Karpas-422 (cell line): ENCODE data around the gene ZNF484. TPM values are rescaled to one million over a fixed set of nuclear protein-coding genes. Genes with fewer than 3 reads are reported as not detected.
"Not testable (repeated sequence)": the region's sequence is repeated elsewhere in the genome, so short reads cannot be mapped to it uniquely, and the experiment has no call there.

ENCODE experiments used
- DNase-seq: peaks from one replicate; pipeline ENCODE4 v3.0.0-alpha.2; 2015
- H2AFZ ChIP-seq: fragments of 200-600 bp; sonication (generic); 2 replicates; pipeline ENCODE4 v1.6.1; 2014; ENCODE audit warnings: antibody characterized with exemption, low read length, mixed read lengths
- H3K27ac ChIP-seq: fragments of 200-600 bp; sonication (generic); 2 replicates; pipeline ENCODE4 v1.5.1; 2014; ENCODE audit warnings: mild to moderate bottlenecking, low read length, moderate library complexity
- H3K27me3 ChIP-seq: fragments of 200-600 bp; sonication (generic); 2 replicates; pipeline ENCODE4 v1.6.1; 2014; ENCODE audit warnings: low read length, mixed read lengths
- H3K36me3 ChIP-seq: fragments of 200-600 bp; sonication (generic); 2 replicates; pipeline ENCODE4 v1.6.1; 2014; ENCODE audit warnings: low read length, mixed read lengths; ENCODE audit not compliant: insufficient read depth
- H3K4me1 ChIP-seq: fragments of 200-600 bp; sonication (generic); 2 replicates; pipeline ENCODE4 v1.6.1; 2014; ENCODE audit warnings: mild to moderate bottlenecking, low read length, mixed read lengths
- H3K4me2 ChIP-seq: fragments of 200-600 bp; sonication (generic); 2 replicates; pipeline ENCODE4 v1.6.1; 2014; ENCODE audit warnings: low read length, low read depth, mild to moderate bottlenecking; ENCODE audit not compliant: poor library complexity, severe bottlenecking
- H3K4me3 ChIP-seq: fragments of 200-600 bp; sonication (generic); 2 replicates; pipeline ENCODE4 v1.5.1; 2014; ENCODE audit warnings: mild to moderate bottlenecking, antibody characterized with exemption, low read length, mixed read lengths
- H3K79me2 ChIP-seq: fragments of 200-600 bp; sonication (generic); 2 replicates; pipeline ENCODE4 v1.6.1; 2014; ENCODE audit warnings: mild to moderate bottlenecking, low read length, mixed read lengths
- H3K9ac ChIP-seq: fragments of 200-600 bp; sonication (generic); 2 replicates; pipeline ENCODE4 v1.6.0; 2014; ENCODE audit warnings: low read length
- H3K9me2 ChIP-seq: fragments of 200-600 bp; sonication (generic), shearing (Covaris generic); replicated peaks from 2 replicates; pipeline ENCODE4 v1.6.0; 2014; ENCODE audit warnings: mild to moderate bottlenecking, low read length, moderate library complexity; ENCODE audit not compliant: insufficient read depth
- H3K9me3 ChIP-seq: fragments of 300-700, 200-600 bp; sonication (generic); 2 replicates; pipeline ENCODE4 v1.6.1; 2014; ENCODE audit warnings: low read length, mixed read lengths
- H4K20me1 ChIP-seq: fragments of 200-600 bp; sonication (generic); 2 replicates; pipeline ENCODE4 v1.6.1; 2014; ENCODE audit warnings: mild to moderate bottlenecking, antibody characterized with exemption, low read length, low read depth; ENCODE audit not compliant: insufficient read depth
- total RNA-seq: library from RNA; depleted of rRNA; stranded (reverse); fragments of >200 nt; shearing (Covaris generic); gene quantifications from 2 replicates; pipeline ENCODE4 v1.2.3, GENCODE V29; 2014; ENCODE audit warnings: low replicate concordance

The ZNF484 gene
- total RNA-seq, 1 experiment from 2014 or later: 17.3 TPM

DNA sequence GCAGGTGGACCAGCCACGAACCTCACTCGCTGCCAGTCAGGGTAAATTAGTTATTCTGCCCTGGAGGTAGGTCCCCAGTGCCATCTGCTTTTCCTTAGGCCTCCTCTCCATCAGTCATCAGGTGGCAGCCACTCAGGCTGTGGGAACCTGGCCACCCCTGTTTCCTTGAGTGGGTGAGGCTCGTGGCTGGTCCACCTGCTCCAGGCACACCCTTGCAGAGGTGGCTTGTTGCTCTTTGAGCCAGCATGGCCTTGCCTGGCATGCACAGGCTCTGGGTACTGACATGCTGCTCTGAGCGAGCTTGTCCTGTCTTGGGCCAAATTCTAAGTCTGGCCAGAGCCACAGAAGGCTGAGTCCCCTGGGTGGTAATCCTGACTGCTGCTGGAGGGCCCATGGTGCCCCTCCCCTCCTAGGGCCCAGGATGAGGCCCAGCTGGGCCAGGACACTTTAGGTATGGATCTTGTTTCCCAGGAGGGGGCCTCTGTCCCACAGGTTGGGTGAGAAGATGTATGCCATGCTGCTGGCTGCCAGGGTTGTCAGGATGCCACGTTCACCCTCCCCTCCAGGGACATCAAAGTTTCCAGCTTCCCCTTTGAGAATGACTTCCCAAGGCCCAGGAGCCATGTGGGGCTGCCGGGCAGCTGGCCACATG, 17.0 kb upstream of the ZNF484 start:
- no peak for DNase-seq
- no peaks in the 10 kb centered on the region for H3K36me3 ChIP-seq
- H3K9me2 ChIP-seq: no peaks in the 10 kb centered on the region
- H2AFZ ChIP-seq: no peak overlapping the region
- H3K4me3 ChIP-seq: no peak overlapping the region
- no peak overlapping the region for H3K4me2 ChIP-seq
- H3K27ac ChIP-seq: no peak overlapping the region
- H3K9ac ChIP-seq: no peak overlapping the region
- H4K20me1 ChIP-seq: no peaks in the 10 kb centered on the region
- H3K4me1 ChIP-seq: no peaks in the 10 kb centered on the region
- H3K9me3 ChIP-seq: no peaks in the 10 kb centered on the region
- no peaks in the 10 kb centered on the region for H3K27me3 ChIP-seq
- H3K79me2 ChIP-seq: no peaks in the 10 kb centered on the region

DNA sequence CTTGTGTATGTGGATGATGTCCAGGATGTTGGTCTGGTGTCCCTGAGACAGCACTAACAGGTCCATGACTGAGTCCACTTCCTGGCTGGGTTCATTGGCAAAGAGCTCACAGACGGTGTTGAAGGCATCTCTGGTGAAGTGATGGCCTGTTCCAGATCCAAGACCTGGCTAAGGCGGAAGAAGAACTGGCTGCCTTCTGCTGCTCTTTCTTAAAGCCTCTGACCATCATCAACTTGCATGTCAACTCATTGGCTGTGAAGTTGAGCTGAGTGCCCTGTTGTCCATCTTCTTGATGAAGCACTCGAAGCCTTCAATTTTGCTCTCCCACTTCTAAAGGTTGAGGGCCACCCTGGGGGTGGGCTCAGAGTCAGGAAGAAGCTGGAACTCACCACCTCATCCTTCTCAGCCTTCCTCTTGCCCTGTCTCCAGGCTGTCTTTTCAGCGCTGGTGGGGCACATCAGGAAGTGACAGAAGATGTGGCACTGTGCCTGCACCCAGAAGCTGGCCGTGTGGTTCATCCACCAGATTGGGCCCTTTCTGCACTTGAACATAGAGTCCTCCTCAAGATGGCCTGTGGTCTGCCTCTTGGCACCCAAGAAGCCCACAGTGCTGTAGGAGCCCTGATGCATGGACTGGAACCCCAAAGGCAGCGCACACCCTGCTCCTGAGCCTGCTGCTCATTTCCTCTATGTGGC, 16.2 kb upstream of the ZNF484 start:
- H3K9me3 ChIP-seq, H3K79me2 ChIP-seq, H3K4me3 ChIP-seq, H4K20me1 ChIP-seq, H3K4me1 ChIP-seq, H3K9me2 ChIP-seq, H2AFZ ChIP-seq, H3K27me3 ChIP-seq, H3K4me2 ChIP-seq, H3K27ac ChIP-seq, H3K9ac ChIP-seq, DNase-seq, H3K36me3 ChIP-seq: not testable (repeated sequence)

- DNase-seq, H3K9me2 ChIP-seq, H3K79me2 ChIP-seq, H3K27me3 ChIP-seq, H3K27ac ChIP-seq, H3K4me2 ChIP-seq, H4K20me1 ChIP-seq, H3K9ac ChIP-seq, H3K36me3 ChIP-seq, H3K4me3 ChIP-seq, H2AFZ ChIP-seq, H3K9me3 ChIP-seq: not testable (repeated sequence)
- peaks cover 10% of the 10 kb centered on the region for H3K4me1 ChIP-seq
Measured at GRCh38 chr9:92892276-92892675, 14.4 kb upstream of the ZNF484 start.

- H3K79me2 ChIP-seq: no peaks in the 10 kb centered on the region
- H3K9ac ChIP-seq: no peak overlapping the region
- no peak overlapping the region for H3K4me3 ChIP-seq
- no peaks in the 10 kb centered on the region for H3K36me3 ChIP-seq
- H3K4me1 ChIP-seq: peaks cover 18% of the 10 kb centered on the region
- no peaks in the 10 kb centered on the region for H3K27me3 ChIP-seq
- H4K20me1 ChIP-seq: no peaks in the 10 kb centered on the region
- no peaks in the 10 kb centered on the region for H3K9me2 ChIP-seq
- H2AFZ ChIP-seq: no peak overlapping the region
- DNase-seq: no peak
- no peaks in the 10 kb centered on the region for H3K9me3 ChIP-seq
- no peak overlapping the region for H3K27ac ChIP-seq
- H3K4me2 ChIP-seq: no peak overlapping the region
Measured at GRCh38 chr9:92890761-92891160, 12.9 kb upstream of the ZNF484 start.

DNA sequence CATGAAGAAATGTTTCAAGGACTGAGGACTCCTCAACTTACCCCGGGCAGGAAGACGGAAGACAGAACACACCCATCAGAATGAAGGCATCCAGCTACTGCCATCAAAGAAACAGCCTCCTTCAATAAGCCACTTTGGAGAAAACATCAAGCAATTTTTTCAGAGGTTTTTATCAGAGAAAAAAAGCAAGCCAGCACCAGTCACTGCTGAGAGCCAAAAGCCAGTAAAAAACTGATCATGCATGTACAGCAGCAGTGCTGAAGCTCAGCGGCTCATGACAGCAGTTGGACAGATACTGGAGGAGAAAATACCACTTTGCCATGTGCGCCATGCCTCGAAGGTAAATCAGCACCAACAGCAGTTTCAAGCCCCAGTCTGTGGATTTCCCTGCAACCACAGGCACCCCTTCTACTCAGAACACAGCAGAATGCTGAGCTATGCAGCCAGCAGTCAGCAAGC, 10.1 kb upstream of the ZNF484 start:
- no peak overlapping the region for H3K27ac ChIP-seq
- H3K9ac ChIP-seq: no peak overlapping the region
- H3K4me3 ChIP-seq: no peak overlapping the region

DNA sequence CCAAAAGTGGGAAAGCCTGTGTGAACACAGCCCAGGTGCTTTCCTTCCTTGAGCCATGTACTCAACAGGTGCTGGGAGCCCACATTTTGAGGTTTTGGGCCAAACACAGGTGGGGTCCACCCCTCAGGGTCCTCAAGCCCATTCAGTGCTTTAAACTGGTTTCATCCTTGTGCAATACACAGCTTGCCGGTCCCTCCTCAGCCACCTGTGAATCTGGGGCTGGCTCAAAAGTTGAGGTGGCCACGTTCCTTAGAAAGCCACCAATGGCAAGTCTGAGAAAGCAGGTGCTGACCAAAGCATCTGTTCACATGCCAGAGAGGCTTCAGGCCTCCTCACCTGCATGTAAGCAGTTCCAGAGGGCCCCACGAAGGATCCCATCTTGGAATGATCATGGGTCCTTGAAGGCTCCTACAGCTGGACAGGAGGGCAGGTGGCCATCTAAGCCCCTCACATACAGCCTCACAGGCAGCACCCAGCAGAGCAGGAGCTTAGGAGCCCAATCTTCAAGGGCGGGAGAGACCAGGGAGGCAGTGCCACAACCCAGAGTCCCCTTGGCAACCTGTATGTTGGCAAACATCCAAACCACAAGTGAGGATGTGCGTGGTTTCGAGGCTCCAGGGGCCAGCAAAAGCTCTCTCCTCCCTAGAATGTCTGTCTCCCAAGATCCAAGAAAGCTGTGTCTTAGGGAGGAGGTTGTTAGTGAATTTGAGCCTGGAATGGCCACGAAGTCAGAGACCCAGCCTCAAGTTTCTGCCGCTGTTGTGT, 9.2 kb upstream of the ZNF484 start:
- not testable (repeated sequence) for H4K20me1 ChIP-seq, H3K36me3 ChIP-seq, H3K9me3 ChIP-seq, H3K4me3 ChIP-seq, H3K79me2 ChIP-seq, H3K27ac ChIP-seq, H3K9me2 ChIP-seq, H2AFZ ChIP-seq, H3K9ac ChIP-seq, H3K4me2 ChIP-seq, H3K27me3 ChIP-seq
- peaks cover 18% of the 10 kb centered on the region for H3K4me1 ChIP-seq
- peak; percentile 63 for DNase-seq

More for the DNA sequence above, 10.1 kb upstream of the ZNF484 start:
- Histone ChIP-seq H3K4me2 (no peak overlapping the region), H2AFZ (no peak overlapping the region), H3K79me2 (no peaks in the 10 kb centered on the region), H3K9me3 (no peaks in the 10 kb centered on the region), H4K20me1 (no peaks in the 10 kb centered on the region), H3K27me3 (no peaks in the 10 kb centered on the region), H3K4me1 (peaks cover 18% of the 10 kb centered on the region), H3K36me3 (no peaks in the 10 kb centered on the region), H3K9me2 (no peaks in the 10 kb centered on the region)
- DNase-seq: no peak

- not testable (repeated sequence) for H3K9ac ChIP-seq, H3K27ac ChIP-seq, H3K36me3 ChIP-seq, H3K27me3 ChIP-seq, H3K4me2 ChIP-seq, H3K9me2 ChIP-seq, H4K20me1 ChIP-seq, H3K9me3 ChIP-seq, H3K79me2 ChIP-seq, H2AFZ ChIP-seq, DNase-seq, H3K4me3 ChIP-seq
- H3K4me1 ChIP-seq: peaks cover 18% of the 10 kb centered on the region
Measured at GRCh38 chr9:92883666-92884405, 6.0 kb upstream of the ZNF484 start.

DNA sequence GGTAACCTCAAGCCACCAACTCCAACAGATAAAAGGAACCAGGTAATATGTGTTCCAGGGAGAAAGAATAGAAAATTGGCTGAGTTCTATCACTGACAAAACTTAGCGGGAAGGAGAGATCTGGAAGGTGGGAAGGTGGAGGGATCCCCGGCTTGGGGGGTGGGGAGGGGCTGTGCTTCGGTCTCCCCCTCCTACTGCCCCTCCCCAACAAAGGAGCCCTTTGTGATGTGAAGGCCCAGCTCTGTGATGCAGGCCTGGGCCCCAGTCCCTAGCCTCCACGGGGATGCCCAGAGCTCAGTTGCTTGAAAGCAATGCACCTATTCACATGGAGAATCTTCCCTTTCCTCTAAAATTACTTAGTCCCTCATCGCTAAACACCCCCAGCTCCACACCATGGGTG, 4.4 kb upstream of the ZNF484 start:
- no peak overlapping the region for H3K27ac ChIP-seq
- H3K9me3 ChIP-seq: no peaks in the 10 kb centered on the region
- H3K9me2 ChIP-seq: no peaks in the 10 kb centered on the region
- no peak overlapping the region for H3K9ac ChIP-seq
- DNase-seq: no peak
- H3K4me2 ChIP-seq: no peak overlapping the region
- no peaks in the 10 kb centered on the region for H3K36me3 ChIP-seq
- H3K4me3 ChIP-seq: no peak overlapping the region
- peaks cover 12% of the 10 kb centered on the region for H3K4me1 ChIP-seq
- H3K27me3 ChIP-seq: no peaks in the 10 kb centered on the region
- no peaks in the 10 kb centered on the region for H4K20me1 ChIP-seq
- no peak overlapping the region for H2AFZ ChIP-seq
- H3K79me2 ChIP-seq: peaks cover 5% of the 10 kb centered on the region
